ENCODE measurements around the gene NSUN6. TPM values are rescaled to one million over a fixed set of nuclear protein-coding genes. Genes with fewer than 3 reads are reported as not detected.

NSUN6 gene
- total RNA-seq, 2 donors from 2014 or later, result 8.3 to 13.1 TPM

- H3K36me3 ChIP-seq, result no peaks in the 10 kb centered on the region
- intact Hi-C loops (cut with DNase I), result no loop called here
- no peak for TF ChIP-seq CTCF (IDR thresholded peaks at IDR 0.05)
Measured at GRCh38 chr10:18549105-18549504, 102.3 kb downstream of the NSUN6 start.

GRCh38 chr10:18545621-18546305 lies 105.6 kb downstream of the NSUN6 start:
- H3K9ac ChIP-seq (ENCODE audit: low read depth in 2 of 2, low read length in 2 of 2), result no peak overlapping the region
- H3K4me1 ChIP-seq, result no peaks in the 10 kb centered on the region
- no peak overlapping the region for H3K27ac ChIP-seq
- no peak for TF ChIP-seq CTCF (IDR thresholded peaks at IDR 0.05)
- H3K4me3 ChIP-seq, result no peak overlapping the region
- H3K36me3 ChIP-seq, result no peaks in the 10 kb centered on the region
- H3K27me3 ChIP-seq, result no peaks in the 10 kb centered on the region
- DNase-seq, result no peak
- intact Hi-C loops (cut with DNase I), result no loop called here
- H3K9me3 ChIP-seq, result no peaks in the 10 kb centered on the region

More at GRCh38 chr10:18549105-18549504, 102.3 kb downstream of the NSUN6 start:
- Histone ChIP-seq H3K4me1 (no peaks in the 10 kb centered on the region), H3K9me3 (no peaks in the 10 kb centered on the region), H3K27me3 (no peaks in the 10 kb centered on the region), H3K27ac (no peak overlapping the region), H3K9ac (ENCODE audit: low read depth in 2 of 2, low read length in 2 of 2) (no peak overlapping the region), H3K4me3 (no peak overlapping the region)
- no peak for DNase-seq

GRCh38 chr10:18542832-18543231 lies 108.6 kb downstream of the NSUN6 start:
- Histone ChIP-seq H3K36me3 (no peaks in the 10 kb centered on the region), H3K9me3 (no peaks in the 10 kb centered on the region), H3K4me1 (no peaks in the 10 kb centered on the region), H3K27ac (no peak overlapping the region), H3K27me3 (no peaks in the 10 kb centered on the region), H3K9ac (ENCODE audit: low read depth in 2 of 2, low read length in 2 of 2) (no peak overlapping the region), H3K4me3 (no peak overlapping the region)
- no peak for TF ChIP-seq CTCF (IDR thresholded peaks at IDR 0.05)
- no peak for DNase-seq
- intact Hi-C loops (cut with DNase I), result no loop called here

GRCh38 chr10:18540195-18540594 lies 111.2 kb downstream of the NSUN6 start:
- Histone ChIP-seq H3K36me3 (no peaks in the 10 kb centered on the region), H3K27ac (no peak overlapping the region), H3K9me3 (no peaks in the 10 kb centered on the region), H3K27me3 (no peaks in the 10 kb centered on the region), H3K4me1 (no peaks in the 10 kb centered on the region), H3K9ac (ENCODE audit: low read depth in 2 of 2, low read length in 2 of 2) (no peak overlapping the region), H3K4me3 (no peak overlapping the region)
- DNase-seq, result no peak
- TF ChIP-seq CTCF (IDR thresholded peaks at IDR 0.05), result no peak
- intact Hi-C loops (cut with DNase I), result no loop called here

GRCh38 chr10:18539335-18539734 lies 112.1 kb downstream of the NSUN6 start:
- Histone ChIP-seq H3K27ac (no peak overlapping the region), H3K4me1 (no peaks in the 10 kb centered on the region), H3K27me3 (no peaks in the 10 kb centered on the region), H3K9me3 (no peaks in the 10 kb centered on the region), H3K4me3 (no peak overlapping the region), H3K36me3 (no peaks in the 10 kb centered on the region), H3K9ac (ENCODE audit: low read depth in 2 of 2, low read length in 2 of 2) (no peak overlapping the region)
- no peak for DNase-seq
- intact Hi-C loops (cut with DNase I), result no loop called here
- no peak for TF ChIP-seq CTCF (IDR thresholded peaks at IDR 0.05)
